GM10847 (cell line): ENCODE results near the gene CAPRIN1.

ENCODE experiments used
- POLR2A ChIP-seq: IDR thresholded peaks from 2 replicates; pipeline ENCODE4 v1.6.1; 2011; ENCODE audit not compliant: insufficient read length; ENCODE audit errors: extremely low read depth

CAPRIN1 gene

GRCh38 chr11:34067383-34068065 is 16.0 kb downstream of the CAPRIN1 start:
- no peak for TF ChIP-seq POLR2A

- no peak for TF ChIP-seq POLR2A
Observed at GRCh38 chr11:34068111-34068510, 16.6 kb downstream of the CAPRIN1 start.

GRCh38 chr11:34072041-34072440 is 20.5 kb downstream of the CAPRIN1 start:
- TF ChIP-seq POLR2A, result no peak

- no peak for TF ChIP-seq POLR2A
Observed at GRCh38 chr11:34072832-34073231, 21.3 kb downstream of the CAPRIN1 start.

GRCh38 chr11:34074391-34074790 is 22.9 kb downstream of the CAPRIN1 start:
- TF ChIP-seq POLR2A, result no peak

- no peak for TF ChIP-seq POLR2A
Observed at GRCh38 chr11:34075178-34075820, 23.8 kb downstream of the CAPRIN1 start.

- TF ChIP-seq POLR2A, result no peak
Observed at GRCh38 chr11:34080609-34081008, 29.1 kb downstream of the CAPRIN1 start.

GRCh38 chr11:34084637-34085036 is 33.1 kb downstream of the CAPRIN1 start:
- no peak for TF ChIP-seq POLR2A

GRCh38 chr11:34086554-34087283 is 35.2 kb downstream of the CAPRIN1 start:
- no peak for TF ChIP-seq POLR2A

- TF ChIP-seq POLR2A, result no peak
Observed at GRCh38 chr11:34091825-34092224, 40.3 kb downstream of the CAPRIN1 start.

GRCh38 chr11:34098813-34099212 is 47.3 kb downstream of the CAPRIN1 start:
- no peak for TF ChIP-seq POLR2A

GRCh38 chr11:34104680-34105078 is 53.1 kb downstream of the CAPRIN1 start:
- TF ChIP-seq POLR2A, result no peak

- peak; percentile 81 for TF ChIP-seq POLR2A
Observed at GRCh38 chr11:34105079-34105956, 53.8 kb downstream of the CAPRIN1 start, which contains the start of gene NAT10. Gene NAT10, plus strand, starts transcription at chr11:34105629. Its CDS starts 2,597 bp downstream, at chr11:34108226.

GRCh38 chr11:34105957-34106504 is 54.5 kb downstream of the CAPRIN1 start:
- no peak for TF ChIP-seq POLR2A

- TF ChIP-seq POLR2A, result no peak
Observed at GRCh38 chr11:34111722-34112270, 60.3 kb downstream of the CAPRIN1 start.

- no peak for TF ChIP-seq POLR2A
Observed at GRCh38 chr11:34114014-34114413, 62.5 kb downstream of the CAPRIN1 start.
